Breast epithelium (tissue), 3 donors: ENCODE data around the gene CMSS1.

Experiments used
- POLR2A ChIP-seq: fragments of 450-650 bp; IDR thresholded peaks from one replicate; pipeline ENCODE4 v1.6.1; 2016; ENCODE audit warnings: antibody characterized with exemption, mild to moderate bottlenecking, moderate library complexity
- POLR2AphosphoS5 ChIP-seq, 3 donors: sonication (generic); formaldehyde crosslinking; IDR thresholded peaks; one replicate each; pipeline ENCODE4 v1.6.1; 2017; ENCODE audit warnings: antibody characterized with exemption in 3 of 3

GRCh38 chr3:100184948-100185570 lies 367.4 kb downstream of the CMSS1 start:
- TF ChIP-seq POLR2AphosphoS5 (IDR thresholded peaks at IDR 0.05) (no peak), POLR2A (no peak)
